ENCODE results near the gene PRKRA.

Gene PRKRA

GRCh38 chr2:178418426-178418825, 32.5 kb downstream of the PRKRA start:
- peaks cover 12% of the 10 kb centered on the region for H3K4me1 ChIP-seq
- no peak overlapping the region for H2AFZ ChIP-seq
- H3K36me3 ChIP-seq (ENCODE audit: control insufficient read depth, insufficient read depth, low read length): no peaks in the 10 kb centered on the region
- no peaks in the 10 kb centered on the region for H3K79me2 ChIP-seq
- H3K4me3 ChIP-seq (ENCODE audit: low read depth, low read length): no peak overlapping the region
- H3K27ac ChIP-seq: no peak overlapping the region
- no peaks in the 10 kb centered on the region for H3K9me3 ChIP-seq (ENCODE audit: control insufficient read depth, low read length)
- TF ChIP-seq CTCF (IDR thresholded peaks at IDR 0.05): no peak
- no peaks in the 10 kb centered on the region for H3K27me3 ChIP-seq (ENCODE audit: control insufficient read depth, insufficient read depth, low read length)
- no peak overlapping the region for H3K4me2 ChIP-seq (ENCODE audit: low read length)
- H3K9ac ChIP-seq: no peak overlapping the region

DNA sequence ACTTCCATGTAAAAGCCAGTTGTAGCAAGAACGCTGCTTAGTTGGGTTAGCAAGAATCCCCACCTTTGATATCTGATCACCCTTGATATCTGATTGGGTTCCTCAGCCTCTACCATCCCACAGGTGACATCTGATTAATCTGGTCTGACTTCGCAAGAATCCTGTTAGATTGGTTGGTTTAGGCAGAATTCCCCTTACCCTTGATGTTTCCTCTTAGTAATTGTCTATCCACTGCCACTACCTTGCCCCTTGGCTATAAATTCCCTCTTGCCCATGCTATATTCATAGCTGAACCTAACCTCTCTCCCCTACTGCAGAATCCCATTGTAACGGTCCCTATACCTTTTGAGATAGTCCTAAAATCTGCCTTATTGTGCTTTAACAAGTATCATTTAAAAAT, 33.1 kb downstream of the PRKRA start:
- TF ChIP-seq CTCF (IDR thresholded peaks at IDR 0.05): no peak
- H3K9me3 ChIP-seq (ENCODE audit: control insufficient read depth, low read length): no peaks in the 10 kb centered on the region
- H3K27me3 ChIP-seq (ENCODE audit: control insufficient read depth, insufficient read depth, low read length): no peaks in the 10 kb centered on the region
- peaks cover 12% of the 10 kb centered on the region for H3K4me1 ChIP-seq
- H3K79me2 ChIP-seq: no peaks in the 10 kb centered on the region
- H3K4me2 ChIP-seq (ENCODE audit: low read length): no peak overlapping the region
- H2AFZ ChIP-seq: no peak overlapping the region
- H3K4me3 ChIP-seq (ENCODE audit: low read depth, low read length): no peak overlapping the region
- H3K36me3 ChIP-seq (ENCODE audit: control insufficient read depth, insufficient read depth, low read length): no peaks in the 10 kb centered on the region
- no peak overlapping the region for H3K9ac ChIP-seq
- H3K27ac ChIP-seq: no peak overlapping the region

DNA sequence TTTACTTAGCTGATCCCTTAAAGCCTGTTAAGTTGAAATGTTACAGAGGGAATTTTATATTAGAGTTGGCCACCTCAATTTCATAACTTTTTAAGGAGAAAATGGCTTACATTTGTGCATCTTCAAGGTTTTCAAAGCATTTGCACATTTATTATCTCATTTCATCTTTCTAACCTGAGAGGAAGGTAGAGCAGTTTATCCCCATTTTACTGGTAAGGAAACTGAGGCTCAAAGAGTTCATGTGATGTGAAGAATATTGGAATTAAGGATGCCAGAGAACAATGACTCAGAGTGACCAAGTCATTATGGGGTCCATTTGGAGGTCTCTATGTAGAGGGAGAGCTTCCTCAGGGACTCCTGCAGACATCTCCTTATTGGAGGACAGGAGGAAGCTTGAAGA, 35.0 kb downstream of the PRKRA start:
- no peak for TF ChIP-seq CTCF (IDR thresholded peaks at IDR 0.05)
- Histone ChIP-seq H3K4me3 (ENCODE audit: low read depth, low read length) (no peak overlapping the region), H3K4me2 (ENCODE audit: low read length) (no peak overlapping the region), H2AFZ (no peak overlapping the region), H3K9me3 (ENCODE audit: control insufficient read depth, low read length) (no peaks in the 10 kb centered on the region), H3K27ac (no peak overlapping the region), H3K79me2 (no peaks in the 10 kb centered on the region), H3K9ac (no peak overlapping the region), H3K27me3 (ENCODE audit: control insufficient read depth, insufficient read depth, low read length) (no peaks in the 10 kb centered on the region), H3K36me3 (ENCODE audit: control insufficient read depth, insufficient read depth, low read length) (no peaks in the 10 kb centered on the region), H3K4me1 (peaks cover 12% of the 10 kb centered on the region)

DNA sequence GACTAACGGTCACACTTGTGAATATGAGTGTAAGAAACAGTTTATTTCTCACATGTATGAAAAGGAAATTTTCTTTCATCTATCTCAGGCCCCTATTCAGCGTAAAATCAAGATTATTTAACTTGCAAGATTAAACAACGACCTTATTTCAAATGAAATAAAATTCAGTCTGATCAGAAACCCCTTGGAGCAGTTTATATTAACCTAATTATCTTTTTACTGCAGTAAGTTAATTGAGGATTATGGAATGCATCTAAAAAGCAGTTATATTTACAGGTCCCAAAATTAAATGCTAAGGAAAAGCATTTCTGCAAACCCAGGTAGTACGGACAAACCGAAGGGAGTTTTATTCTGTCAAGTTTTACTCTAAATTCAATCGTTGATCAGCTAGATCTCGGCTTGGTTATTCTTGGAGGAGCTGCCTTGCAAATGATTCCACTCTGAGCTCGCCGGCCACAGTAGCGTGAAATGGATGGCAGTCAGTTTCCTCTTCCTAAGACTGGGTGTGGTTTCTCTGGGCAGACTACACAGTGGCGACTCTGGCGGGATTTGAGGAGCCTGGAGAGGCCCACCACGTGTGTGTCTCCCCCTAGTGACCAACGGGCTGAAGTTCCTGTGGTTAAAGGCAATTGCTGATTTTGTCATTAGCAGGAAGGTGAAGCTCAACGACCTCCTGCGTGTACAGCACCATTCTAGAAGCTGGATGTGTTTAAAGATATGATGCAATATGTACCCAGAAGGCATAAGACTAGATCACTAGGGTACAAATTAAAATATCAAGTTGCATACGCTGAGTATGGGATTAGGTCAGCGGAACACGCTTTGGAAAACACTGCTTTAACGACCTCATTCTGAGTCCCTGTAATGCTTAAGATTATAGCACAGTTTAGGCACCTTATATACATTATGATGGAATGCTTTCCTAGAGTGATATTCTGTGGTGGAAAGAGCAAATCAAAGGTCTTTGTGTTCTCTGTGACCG, 36.4 kb downstream of the PRKRA start:
- peak; percentile 94 for TF ChIP-seq CTCF (IDR thresholded peaks at IDR 0.05)
- peak overlapping the region; percentile 57 for H3K4me3 ChIP-seq (ENCODE audit: low read depth, low read length)
- peak overlapping the region; percentile 84 for H2AFZ ChIP-seq
- H3K4me2 ChIP-seq (ENCODE audit: low read length): peak overlapping the region; percentile 52
- H3K36me3 ChIP-seq (ENCODE audit: control insufficient read depth, insufficient read depth, low read length): no peaks in the 10 kb centered on the region
- H3K4me1 ChIP-seq: peaks cover 7% of the 10 kb centered on the region
- H3K27ac ChIP-seq: peak overlapping the region; percentile 76
- no peaks in the 10 kb centered on the region for H3K9me3 ChIP-seq (ENCODE audit: control insufficient read depth, low read length)
- no peaks in the 10 kb centered on the region for H3K27me3 ChIP-seq (ENCODE audit: control insufficient read depth, insufficient read depth, low read length)
- no peaks in the 10 kb centered on the region for H3K79me2 ChIP-seq
- no peak overlapping the region for H3K9ac ChIP-seq

Measured in parathyroid adenoma (tissue), 2 donors.